Measurements from ENCODE around the gene RAB11B. TPM values are rescaled to one million over a fixed set of nuclear protein-coding genes. Genes with fewer than 3 reads are reported as not detected.

RAB11B gene
- total and polyA plus RNA-seq, 9 of the 15 experiments (the other 6 are each of a cell fraction or from before 2014, with no cell fraction given) = 0.74 to 71.0 (median 13.8) TPM

GRCh38 chr19:8386990-8387389 is 3.2 kb upstream of the RAB11B start (continued):
- TF ChIP-seq ID3 (CRISPR knock-in tag; IDR thresholded peaks at IDR 0.05) = no peak
- TF ChIP-seq ID3 (tag; IDR thresholded peaks at IDR 0.05) = peak; percentile 86; the same call in 1 of the 2 replicates
- no peak; the same call in 1 of the 2 replicates for TF ChIP-seq TCFL5 (CRISPR knock-in tag; conservative IDR thresholded peaks at IDR 0.05)
- TF ChIP-seq EP300 (IDR thresholded peaks at IDR 0.05; ENCODE audit: low read length) = no peak
- TF ChIP-seq ZNF41 (CRISPR knock-in tag; conservative IDR thresholded peaks at IDR 0.05) = no peak
- TF ChIP-seq ASH1L (IDR thresholded peaks at IDR 0.05; ENCODE audit: borderline replicate concordance, low read depth, partially characterized antibody) = no peak
- no peak for TF ChIP-seq ZNF444 (CRISPR knock-in tag; IDR thresholded peaks at IDR 0.05)
- TF ChIP-seq CHD4 (IDR thresholded peaks at IDR 0.05; ENCODE audit: insufficient read depth, insufficient replicate concordance, low read depth, low read length, poor library complexity, severe bottlenecking) = no peak
- TF ChIP-seq SREBF1 (IDR thresholded peaks at IDR 0.05; ENCODE audit: borderline replicate concordance, low read depth, low read length) = no peak
- TF ChIP-seq ZNF140 (CRISPR knock-in tag; IDR thresholded peaks at IDR 0.05) = no peak
- no peak for TF ChIP-seq PRDM10 (IDR thresholded peaks at IDR 0.05; ENCODE audit: partially characterized antibody)
- TF ChIP-seq ZNF507 (tag; conservative IDR thresholded peaks at IDR 0.05) = no peak; the same call in 1 of the 2 replicates
- TF ChIP-seq KLF13 (tag; IDR thresholded peaks at IDR 0.05; ENCODE audit: borderline replicate concordance, low read depth) = no peak
- TF ChIP-seq, protein P1, sequence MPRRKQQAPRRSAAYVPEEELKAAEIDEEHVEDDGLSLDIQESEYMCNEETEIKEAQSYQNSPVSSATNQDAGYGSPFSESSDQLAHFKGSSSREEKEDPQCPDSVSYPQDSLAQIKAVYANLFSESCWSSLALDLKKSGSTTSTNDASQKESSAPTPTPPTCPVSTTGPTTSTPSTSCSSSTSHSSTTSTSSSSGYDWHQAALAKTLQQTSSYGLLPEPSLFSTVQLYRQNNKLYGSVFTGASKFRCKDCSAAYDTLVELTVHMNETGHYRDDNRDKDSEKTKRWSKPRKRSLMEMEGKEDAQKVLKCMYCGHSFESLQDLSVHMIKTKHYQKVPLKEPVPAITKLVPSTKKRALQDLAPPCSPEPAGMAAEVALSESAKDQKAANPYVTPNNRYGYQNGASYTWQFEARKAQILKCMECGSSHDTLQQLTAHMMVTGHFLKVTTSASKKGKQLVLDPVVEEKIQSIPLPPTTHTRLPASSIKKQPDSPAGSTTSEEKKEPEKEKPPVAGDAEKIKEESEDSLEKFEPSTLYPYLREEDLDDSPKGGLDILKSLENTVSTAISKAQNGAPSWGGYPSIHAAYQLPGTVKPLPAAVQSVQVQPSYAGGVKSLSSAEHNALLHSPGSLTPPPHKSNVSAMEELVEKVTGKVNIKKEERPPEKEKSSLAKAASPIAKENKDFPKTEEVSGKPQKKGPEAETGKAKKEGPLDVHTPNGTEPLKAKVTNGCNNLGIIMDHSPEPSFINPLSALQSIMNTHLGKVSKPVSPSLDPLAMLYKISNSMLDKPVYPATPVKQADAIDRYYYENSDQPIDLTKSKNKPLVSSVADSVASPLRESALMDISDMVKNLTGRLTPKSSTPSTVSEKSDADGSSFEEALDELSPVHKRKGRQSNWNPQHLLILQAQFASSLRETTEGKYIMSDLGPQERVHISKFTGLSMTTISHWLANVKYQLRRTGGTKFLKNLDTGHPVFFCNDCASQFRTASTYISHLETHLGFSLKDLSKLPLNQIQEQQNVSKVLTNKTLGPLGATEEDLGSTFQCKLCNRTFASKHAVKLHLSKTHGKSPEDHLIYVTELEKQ (CRISPR knock-in tag; IDR thresholded peaks at IDR 0.05) = 0 out of 2 replicates have a peak, but pooled peaks have one; percentile 8
- TF ChIP-seq HMBOX1 (IDR thresholded peaks at IDR 0.05) = no peak
- TF ChIP-seq ZNF384 (IDR thresholded peaks at IDR 0.05; ENCODE audit: low read depth, low read length) = no peak
- no peak for TF ChIP-seq RBM14 (IDR thresholded peaks at IDR 0.05; ENCODE audit: borderline replicate concordance, insufficient read depth, low read depth, low read length)
- no peak for TF ChIP-seq MAX (CRISPR knock-in tag; IDR thresholded peaks at IDR 0.05)
- no peak for TF ChIP-seq CBX2 (IDR thresholded peaks at IDR 0.05; ENCODE audit: insufficient read depth, low read length, poor library complexity, severe bottlenecking)
- TF ChIP-seq PTBP1 (IDR thresholded peaks at IDR 0.05; ENCODE audit: low read depth, low read length) = no peak

Data from K562 (cell line).